HEK293T (cell line): Measurements from ENCODE around the gene PTPRH.

Experiments
- CTCF ChIA-PET: fragments of 350-600 bp; formaldehyde crosslinking; extraction: SDS; loops from one replicate; lab custom pipeline; 2021; ENCODE audit warnings: antibody characterized with exemption, inconsistent platforms; lab: Yijun Ruan, JAX
- POLR2A ChIA-PET: fragments of 350-600 bp; formaldehyde crosslinking; extraction: SDS; loops from one replicate; lab custom pipeline; 2020; ENCODE audit warnings: antibody characterized with exemption, inconsistent platforms; lab: Yijun Ruan, JAX
- DNase-seq: peaks from one replicate; pipeline ENCODE4 v3.0.0; 2012; ENCODE audit warnings: mixed read lengths; ENCODE audit errors: extremely low spot score
- ARNT ChIP-seq: fragments of 450-650 bp; IDR thresholded peaks from 2 replicates; pipeline ENCODE4 v1.6.1; 2017; ENCODE audit warnings: mild to moderate bottlenecking
- BHLHE40 ChIP-seq: fragments of 450-650 bp; IDR thresholded peaks from 2 replicates; pipeline ENCODE4 v1.6.1; 2016; ENCODE audit warnings: mild to moderate bottlenecking, moderate library complexity, borderline replicate concordance
- CTBP1 ChIP-seq: fragments of 450-650 bp; IDR thresholded peaks from 2 replicates; pipeline ENCODE4 v1.6.1; 2016; ENCODE audit warnings: borderline replicate concordance
- ELF4 ChIP-seq: fragments of 450-650 bp; IDR thresholded peaks from 2 replicates; pipeline ENCODE4 v1.6.1; 2017; ENCODE audit warnings: antibody characterized with exemption
- FOXA1 ChIP-seq: fragments of 450-650 bp; IDR thresholded peaks from 2 replicates; pipeline ENCODE4 v1.6.1; 2016; ENCODE audit warnings: mild to moderate bottlenecking
- FOXK2 ChIP-seq: fragments of 450-650 bp; IDR thresholded peaks from 2 replicates; pipeline ENCODE4 v1.6.1; 2016; ENCODE audit warnings: mild to moderate bottlenecking
- FOXM1 ChIP-seq: fragments of 450-650 bp; IDR thresholded peaks from 2 replicates; pipeline ENCODE4 v1.6.1; 2017; ENCODE audit warnings: mild to moderate bottlenecking, borderline replicate concordance
- HDGF ChIP-seq: fragments of 450-650 bp; IDR thresholded peaks from 2 replicates; pipeline ENCODE4 v1.6.1; 2017; ENCODE audit warnings: antibody characterized with exemption, borderline replicate concordance
- L3MBTL2 ChIP-seq: fragments of 450-650 bp; conservative IDR thresholded peaks from 2 replicates; pipeline ENCODE4 v1.6.1; 2016; ENCODE audit warnings: mild to moderate bottlenecking
- LEF1 ChIP-seq: fragments of 450-650 bp; IDR thresholded peaks from 2 replicates; pipeline ENCODE4 v1.6.1; 2017; ENCODE audit warnings: mild to moderate bottlenecking, borderline replicate concordance
- NFRKB ChIP-seq: fragments of 450-650 bp; IDR thresholded peaks from 2 replicates; pipeline ENCODE4 v1.6.1; 2016; ENCODE audit warnings: mild to moderate bottlenecking, moderate library complexity
- PKNOX1 ChIP-seq: fragments of 450-650 bp; IDR thresholded peaks from 2 replicates; pipeline ENCODE4 v1.6.1; 2016
- SP1 ChIP-seq: fragments of 450-650 bp; IDR thresholded peaks from 2 replicates; pipeline ENCODE4 v1.6.1; 2017
- SUZ12 ChIP-seq: fragments of 450-650 bp; IDR thresholded peaks from 2 replicates; pipeline ENCODE4 v1.6.1; 2016; ENCODE audit warnings: mild to moderate bottlenecking
- TARDBP ChIP-seq: fragments of 450-650 bp; IDR thresholded peaks from 2 replicates; pipeline ENCODE4 v1.6.1; 2016
- ZNF384 ChIP-seq: fragments of 450-650 bp; IDR thresholded peaks from 2 replicates; pipeline ENCODE4 v1.6.1; 2016

Gene PTPRH

GRCh38 chr19:55160986-55161365 lies 48.3 kb downstream of the PTPRH start:
- ChIA-PET CTCF (interaction anchor here (0.6 to 2.7 kb wide), 9 partner anchors 10 to 140 kb away, joined by 3 to 15 read pairs (median 4); partner anchors contain the start of gene HSPBP1), POLR2A (interaction anchor here (1.6 to 2.3 kb wide), 2 partner anchors 12 to 98 kb away, joined by 3 to 7 read pairs; partner anchors contain the start of gene PPP6R1)

GRCh38 chr19:55160128-55160985 lies 48.9 kb downstream of the PTPRH start:
- DNase-seq: peak; percentile 94
- ChIA-PET POLR2A (interaction anchor here (1.3 to 2.3 kb wide), 4 partner anchors 13 to 248 kb away, joined by 3 to 12 read pairs (median 5); partner anchors contain the start of gene PPP6R1), CTCF (interaction anchor here (0.5 to 2.7 kb wide), 14 partner anchors 9 to 349 kb away, joined by 3 to 15 read pairs (median 4); partner anchors contain the start of gene HSPBP1)
- TF ChIP-seq ARNT (no peak), L3MBTL2 (peak; percentile 52; the same call in 1 of the 2 replicates), PKNOX1 (peak; percentile 71)

More at GRCh38 chr19:55160986-55161365, 48.3 kb downstream of the PTPRH start:
- TF ChIP-seq HDGF (no peak), LEF1 (no peak), ZNF384 (no peak)
- DNase-seq: no peak

- POLR2A ChIA-PET: interaction anchor here (1.3 to 2.3 kb wide), 3 partner anchors 12 to 249 kb away, joined by 3 to 12 read pairs (median 7); partner anchors contain the start of gene PPP6R1
- TF ChIP-seq SUZ12: no peak
- no peak for TF ChIP-seq ARNT
- TF ChIP-seq NFRKB: no peak
- TF ChIP-seq TARDBP: no peak
- no peak for TF ChIP-seq LEF1
- no peak for TF ChIP-seq ELF4
- TF ChIP-seq L3MBTL2: no peak
- no peak for TF ChIP-seq PKNOX1
- TF ChIP-seq FOXK2: no peak
- TF ChIP-seq FOXA1: no peak
- no peak for TF ChIP-seq SP1
- TF ChIP-seq HDGF: no peak
- TF ChIP-seq BHLHE40: no peak
- TF ChIP-seq FOXM1: no peak
- TF ChIP-seq CTBP1: no peak
- CTCF ChIA-PET: interaction anchor here (0.5 to 2.7 kb wide), 9 partner anchors 8 to 466 kb away, joined by 3 to 15 read pairs (median 5); no protein-coding TSS in a partner anchor
- no peak for DNase-seq
Measured at GRCh38 chr19:55158848-55159749, 50.2 kb downstream of the PTPRH start.

- no peak for DNase-seq
- CTCF ChIA-PET: interaction anchor here (2.7 kb wide), 1 partner anchor 18 kb away, joined by 15 read pairs; no protein-coding TSS in a partner anchor
- no peak for TF ChIP-seq ARNT
- TF ChIP-seq FOXA1: no peak
- TF ChIP-seq FOXM1: no peak
- no peak for TF ChIP-seq LEF1
- no peak for TF ChIP-seq L3MBTL2
- no peak for TF ChIP-seq FOXK2
- TF ChIP-seq NFRKB: no peak
- no peak for TF ChIP-seq ELF4
- no peak for TF ChIP-seq PKNOX1
- TF ChIP-seq ZNF384: no peak
- TF ChIP-seq BHLHE40: no peak
- TF ChIP-seq HDGF: no peak
- TF ChIP-seq SUZ12: no peak
- TF ChIP-seq TARDBP: no peak
- TF ChIP-seq SP1: no peak
- no peak for TF ChIP-seq CTBP1
- POLR2A ChIA-PET: interaction anchor here (1.0 to 2.2 kb wide), 2 partner anchors 12 to 14 kb away, joined by 4 to 12 read pairs; no protein-coding TSS in a partner anchor
Measured at GRCh38 chr19:55158423-55158822, 50.9 kb downstream of the PTPRH start.

- ChIA-PET CTCF (no interaction called here), POLR2A (interaction anchor here (0.6 to 1.4 kb wide), 3 partner anchors 10 to 13 kb away, joined by 3 to 4 read pairs (median 4); no protein-coding TSS in a partner anchor)
- DNase-seq: no peak
- TF ChIP-seq L3MBTL2 (no peak), CTBP1 (no peak), PKNOX1 (no peak)
Measured at GRCh38 chr19:55157064-55157908, 52.0 kb downstream of the PTPRH start, which contains the start of gene TNNI3. Gene TNNI3, minus strand, starts transcription at chr19:55157732. Its CDS starts 143 bp downstream, at chr19:55157589.
